HFFc6 (cell line): Measurements from ENCODE around the gene AACS. TPM values are rescaled to one million over a fixed set of nuclear protein-coding genes. Genes with fewer than 3 reads are reported as not detected.
A peak's percentile ranks its signal among the peaks of the same experiment; 100 is the strongest.

Source experiments
- DNase-seq: peaks from one replicate; pipeline ENCODE4 v3.0.0-alpha.2; 2018
- H3K27ac Mint-ChIP-seq: 2 replicates; pipeline ENCODE4 v1.8.0; 2020; ENCODE audit warnings: mild to moderate bottlenecking, mixed read lengths
- H3K27me3 Mint-ChIP-seq: 2 replicates; pipeline ENCODE4 v1.8.0; 2021; ENCODE audit warnings: mild to moderate bottlenecking, moderate library complexity, mixed read lengths; ENCODE audit not compliant: insufficient read depth
- H3K36me3 Mint-ChIP-seq: 2 replicates; pipeline ENCODE4 v1.8.0; 2021; ENCODE audit warnings: low read depth, mixed read lengths
- H3K4me1 Mint-ChIP-seq: 2 replicates; pipeline ENCODE4 v1.8.0; 2020; ENCODE audit warnings: low read depth, mixed read lengths
- H3K4me3 Mint-ChIP-seq: 2 replicates; pipeline ENCODE4 v1.8.0; 2020; ENCODE audit warnings: mild to moderate bottlenecking, moderate library complexity, mixed read lengths
- H3K9me3 Mint-ChIP-seq: 2 replicates; pipeline ENCODE4 v1.8.0; 2020; ENCODE audit warnings: mild to moderate bottlenecking, mixed read lengths
- CTCF ChIP-seq: fragments of 200-600 bp; sonication (generic); IDR thresholded peaks from 2 replicates; pipeline ENCODE4 v1.5.0; 2021; ENCODE audit warnings: antibody characterized with exemption, mild to moderate bottlenecking
- long read RNA-seq: library from polyadenylated mRNA; unstranded; transcript quantifications from one replicate; pipeline ENCODE4 v2.0.0, GENCODE V29; 2019
- total RNA-seq, 6 experiments: library from RNA; stranded (reverse); fragmentation: NEBNext Ultra II Directional; extraction: Animal tissue kit (Norgen Biotek cat#: 25700); gene quantifications; 2 replicates in 1 of 6; 3 replicates in 5 of 6; pipeline ENCODE4 v1.2.3, GENCODE V29; 2021

AACS gene
- total RNA-seq = 10 to 100 TPM; 21.6 to 29.5 (median 24.2) TPM
- long read RNA-seq, transcript AACS-201 (18 exons, 3,316 nt) = major isoform, 25 of 33 reads
- long read RNA-seq, partial matches to known transcripts = 2 of 33 reads
- long read RNA-seq, other reads (novel, unspliced or antisense) = 6 of 33 reads

- peak; percentile 59 for DNase-seq
- peaks cover 3% of the 10 kb centered on the region; the same call in 1 of the 2 replicates for H3K27me3 Mint-ChIP-seq
- H3K4me1 Mint-ChIP-seq = peaks cover 18% of the 10 kb centered on the region
- H3K36me3 Mint-ChIP-seq = no peaks in the 10 kb centered on the region
- peak within 1 kb of the TSS; percentile 91 for H3K4me3 Mint-ChIP-seq
- TF ChIP-seq CTCF = no peak; the same call in 1 of the 2 replicates
- peak within 1 kb of the TSS; percentile 78 for H3K27ac Mint-ChIP-seq
- H3K9me3 Mint-ChIP-seq = no peaks in the 10 kb centered on the region
These were observed at the start of gene AACS for GRCh38 chr12:125065021-125065918. AACS (plus strand) TSS chr12:125065435; CDS start chr12:125065585, 150 bp downstream.

GRCh38 chr12:125015680-125016310 lies 49.4 kb upstream of the AACS start:
- Mint-ChIP-seq H3K4me1 (no peaks in the 10 kb centered on the region), H3K27ac (no peak overlapping the region)

GRCh38 chr12:125017801-125018200 lies 47.4 kb upstream of the AACS start:
- no peak for DNase-seq
- H3K27ac Mint-ChIP-seq = no peak overlapping the region
- H3K36me3 Mint-ChIP-seq = no peaks in the 10 kb centered on the region
- no peaks in the 10 kb centered on the region for H3K9me3 Mint-ChIP-seq
- no peak for TF ChIP-seq CTCF
- H3K4me1 Mint-ChIP-seq = no peaks in the 10 kb centered on the region
- H3K4me3 Mint-ChIP-seq = no peak overlapping the region
- no peaks in the 10 kb centered on the region for H3K27me3 Mint-ChIP-seq

More at GRCh38 chr12:125015680-125016310, 49.4 kb upstream of the AACS start:
- no peaks in the 10 kb centered on the region for H3K27me3 Mint-ChIP-seq
- TF ChIP-seq CTCF = no peak
- no peak for DNase-seq
- H3K4me3 Mint-ChIP-seq = no peak overlapping the region
- H3K36me3 Mint-ChIP-seq = no peaks in the 10 kb centered on the region
- H3K9me3 Mint-ChIP-seq = no peaks in the 10 kb centered on the region

- no peak for TF ChIP-seq CTCF
- H3K27ac Mint-ChIP-seq = no peak overlapping the region
- no peak for DNase-seq
- no peaks in the 10 kb centered on the region for H3K4me1 Mint-ChIP-seq
- no peak overlapping the region for H3K4me3 Mint-ChIP-seq
- no peaks in the 10 kb centered on the region for H3K27me3 Mint-ChIP-seq
- H3K9me3 Mint-ChIP-seq = no peaks in the 10 kb centered on the region
- H3K36me3 Mint-ChIP-seq = peaks cover 4% of the 10 kb centered on the region; the same call in 1 of the 2 replicates
These were observed 46.9 kb upstream of the AACS start for GRCh38 chr12:125018356-125018755.

- H3K9me3 Mint-ChIP-seq = no peaks in the 10 kb centered on the region
- H3K27me3 Mint-ChIP-seq = no peaks in the 10 kb centered on the region; the same call in 1 of the 2 replicates
- no peak overlapping the region for H3K27ac Mint-ChIP-seq
These were observed 44.1 kb upstream of the AACS start for GRCh38 chr12:125021096-125021495.

More at GRCh38 chr12:125021096-125021495, 44.1 kb upstream of the AACS start:
- H3K4me1 Mint-ChIP-seq = no peaks in the 10 kb centered on the region
- no peak overlapping the region for H3K4me3 Mint-ChIP-seq
- H3K36me3 Mint-ChIP-seq = peaks cover 4% of the 10 kb centered on the region; the same call in 1 of the 2 replicates
- no peak for DNase-seq
- TF ChIP-seq CTCF = no peak
